ENCODE data around the gene DACH1. TPM values are rescaled to one million over a fixed set of nuclear protein-coding genes. Genes with fewer than 3 reads are reported as not detected.

The DACH1 gene
- total and polyA plus RNA-seq, 2 of the 8 experiments (the other 6 are each of a cell fraction or from before 2014, with no cell fraction given): 0.12 to 0.67 TPM

- no peak overlapping the region for H3K9ac ChIP-seq (replicated peaks in 1 of 4; ENCODE audit: extremely low read depth in 1 of 4, low read depth in 3 of 4, low read length in 3 of 4)
- no peak overlapping the region for H3K23ac ChIP-seq (ENCODE audit: insufficient read length)
- no peak overlapping the region for H3K18ac ChIP-seq (ENCODE audit: extremely low read depth, low read length)
- no peak overlapping the region for H3K4me2 ChIP-seq (ENCODE audit: insufficient read depth in 1 of 2, low read depth in 2 of 2, low read length in 2 of 2)
- no peak overlapping the region for H3K14ac ChIP-seq (ENCODE audit: insufficient read length)
- no peak overlapping the region for H2AFZ ChIP-seq (ENCODE audit: low read length)
- H2BK120ac ChIP-seq (replicated peaks; ENCODE audit: low read depth, low read length): no peak overlapping the region
- H3K4ac ChIP-seq (replicated peaks; ENCODE audit: insufficient read length, low read depth, low read length): no peak overlapping the region
- POLR2A ChIA-PET (ENCODE audit: partially characterized antibody): no interaction called here
- H2BK20ac ChIP-seq (ENCODE audit: low read length): no peak overlapping the region
- no peaks in the 10 kb centered on the region for H3K4me1 ChIP-seq (replicated peaks in 1 of 4; ENCODE audit: control insufficient read depth in 3 of 4, insufficient read depth in 4 of 4, low read length in 3 of 4)
- H3K9me3 ChIP-seq (ENCODE audit: insufficient read depth in 2 of 2, low read depth in 1 of 2, low read length in 1 of 2): no peaks in the 10 kb centered on the region
- H3K79me2 ChIP-seq (ENCODE audit: control insufficient read depth in 1 of 2, insufficient read depth in 2 of 2, low read length in 2 of 2): no peaks in the 10 kb centered on the region
- no peak overlapping the region for H2BK15ac ChIP-seq (ENCODE audit: low read length)
- no peaks in the 10 kb centered on the region for H3K23me2 ChIP-seq (ENCODE audit: low read depth, low read length)
- no peak overlapping the region for H4K5ac ChIP-seq (ENCODE audit: insufficient read length, low read depth, low read length)
- no peak overlapping the region for H3K27ac ChIP-seq (ENCODE audit: low read depth, low read length)
- H2AK5ac ChIP-seq (ENCODE audit: low read depth, low read length): no peak overlapping the region
- no peak overlapping the region for H2BK5ac ChIP-seq (ENCODE audit: low read depth, low read length)
- no peak overlapping the region for H4K91ac ChIP-seq (replicated peaks; ENCODE audit: insufficient read length, low read length)
- CTCF ChIA-PET (ENCODE audit: partially characterized antibody): no interaction called here
- no peak for FAIRE-seq
- H3K56ac ChIP-seq (replicated peaks; ENCODE audit: insufficient read length, low read depth, low read length): no peak overlapping the region
- no peaks in the 10 kb centered on the region for H3K27me3 ChIP-seq (replicated peaks in 1 of 4; ENCODE audit: control insufficient read depth in 3 of 4, extremely low read depth in 1 of 4, insufficient read depth in 3 of 4, low read length in 3 of 4)
- H3K79me1 ChIP-seq (ENCODE audit: low read depth, low read length): no peaks in the 10 kb centered on the region
- H4K20me1 ChIP-seq (replicated peaks in 1 of 2; ENCODE audit: control insufficient read depth in 1 of 2, insufficient read depth in 2 of 2, low read length in 2 of 2): no peaks in the 10 kb centered on the region
- H2BK12ac ChIP-seq (ENCODE audit: low read depth, low read length): no peak overlapping the region
- H4K8ac ChIP-seq (ENCODE audit: extremely low read depth, insufficient read depth, low read length): no peak overlapping the region
- H3K36me3 ChIP-seq (ENCODE audit: control insufficient read depth in 2 of 4, insufficient read depth in 4 of 4, low read length in 3 of 4): no peaks in the 10 kb centered on the region
- H3K4me3 ChIP-seq (ENCODE audit: extremely low read depth in 1 of 4, insufficient read depth in 2 of 4, low read depth in 3 of 4, low read length in 4 of 4): no peak overlapping the region
- no peak for DNase-seq (ENCODE audit: low read depth in 1 of 2, low spot score in 2 of 2)
- WGBS, 2 experiments (ENCODE audit: extremely low coverage in 1 of 2, insufficient coverage in 1 of 2, insufficient read length in 1 of 2, insufficient replicate concordance in 2 of 2, low coverage in 1 of 2, low lambda C conversion rate in 2 of 2, missing lambda C conversion rate in 1 of 2): 93% methylated on average over 3 of the region's 3 CpGs; no CpG with 5 or more reads in 1 of the 2 experiments
- TF ChIP-seq BACH1 (IDR thresholded peaks at IDR 0.05; ENCODE audit: low read length) (no peak), GABPA (IDR thresholded peaks at IDR 0.05; ENCODE audit: borderline replicate concordance, insufficient read depth, low read length) (no peak), YY1 (IDR thresholded peaks at IDR 0.05; ENCODE audit: low read depth, low read length) (no peak), SIX5 (IDR thresholded peaks at IDR 0.05; ENCODE audit: low read depth, low read length) (no peak), ATF3 (IDR thresholded peaks at IDR 0.05; ENCODE audit: insufficient read depth, low read depth, low read length) (no peak), RBBP5 (IDR thresholded peaks at IDR 0.05; ENCODE audit: borderline replicate concordance, low read depth, low read length) (no peak), TEAD4 (IDR thresholded peaks at IDR 0.05; ENCODE audit: low read depth, low read length) (no peak), CTBP2 (IDR thresholded peaks at IDR 0.05; ENCODE audit: borderline replicate concordance, insufficient read depth, insufficient read length, low read length) (no peak), USF2 (IDR thresholded peaks at IDR 0.05; ENCODE audit: low read length) (no peak), SIRT6 (IDR thresholded peaks at IDR 0.05; ENCODE audit: low read length) (no peak), POLR2AphosphoS5 (IDR thresholded peaks at IDR 0.05; ENCODE audit: low read depth, low read length) (no peak), HDAC2 (IDR thresholded peaks at IDR 0.05; ENCODE audit: borderline replicate concordance in 1 of 2, low read depth in 2 of 2, low read length in 2 of 2) (no peak), MAFK (IDR thresholded peaks at IDR 0.05; ENCODE audit: low read depth, low read length) (no peak)
Observed at GRCh38 chr13:71596116-71596515, 270.9 kb downstream of the DACH1 start.

Data from H1 (cell line).